Hippocampal formation (tissue), 2 donors: ENCODE measurements around the gene BCAN.

Experiments used
- DNase-seq, 2 donors: peaks; one replicate each; lab custom pipeline; 2025; lab: John Stamatoyannopoulos, UW

BCAN gene

DNA sequence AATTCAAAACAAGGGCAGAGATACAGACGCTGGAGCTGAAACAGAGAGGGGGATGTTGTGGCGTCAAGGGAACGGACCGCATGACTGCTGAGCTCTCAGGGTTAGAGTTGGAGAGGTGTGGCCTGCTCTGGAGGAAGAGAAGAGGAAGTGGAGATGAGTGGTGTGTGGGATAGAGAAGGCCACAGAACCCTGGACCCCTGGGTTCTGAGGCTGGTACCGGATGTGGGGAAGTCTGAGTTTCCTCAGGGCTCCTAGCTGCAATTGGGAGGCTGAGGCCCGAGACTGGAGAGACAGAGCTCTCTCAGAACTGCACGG lies 1.8 kb downstream of the BCAN start:
- no peak for DNase-seq

DNA sequence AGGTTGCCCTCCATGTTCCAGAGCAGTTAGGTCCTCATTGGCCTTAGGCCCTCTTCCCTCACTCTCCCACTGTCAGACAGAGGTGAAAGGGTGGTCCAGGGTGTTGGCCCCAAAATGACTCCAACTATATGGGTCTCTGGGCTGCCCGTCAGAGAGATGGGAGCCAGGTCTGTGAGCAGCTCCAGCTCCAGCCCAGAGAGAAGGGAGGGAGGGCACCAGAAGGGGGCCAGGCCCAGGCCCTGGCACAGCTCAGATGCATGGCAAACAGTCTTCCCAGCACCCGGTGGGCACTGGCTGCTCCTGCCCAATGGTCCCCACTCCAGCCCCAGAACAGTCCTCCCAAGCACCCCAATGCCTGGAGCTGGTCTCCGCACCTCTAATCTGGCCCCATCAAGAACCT lies 2.2 kb downstream of the BCAN start:
- no peak for DNase-seq

DNA sequence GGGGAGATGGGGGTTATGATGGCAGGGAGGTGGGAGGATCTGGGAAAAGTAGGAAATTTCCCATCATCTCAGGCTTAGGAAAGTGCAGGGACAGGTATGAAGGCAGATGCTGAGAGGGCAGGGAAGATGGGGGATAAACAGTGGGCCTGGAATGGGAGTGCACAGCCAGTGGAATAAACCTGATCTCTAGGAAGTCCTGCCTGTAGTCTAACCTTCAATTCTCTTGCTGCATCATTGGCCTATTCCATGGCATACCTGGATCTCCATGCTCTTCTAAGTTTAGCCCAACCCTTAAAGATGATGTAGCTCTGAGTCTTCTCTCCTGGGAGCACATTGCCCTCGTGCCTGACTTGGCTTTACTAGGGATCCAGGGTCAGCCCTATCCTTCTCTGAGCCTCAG lies 2.7 kb downstream of the BCAN start:
- no peak for DNase-seq

DNA sequence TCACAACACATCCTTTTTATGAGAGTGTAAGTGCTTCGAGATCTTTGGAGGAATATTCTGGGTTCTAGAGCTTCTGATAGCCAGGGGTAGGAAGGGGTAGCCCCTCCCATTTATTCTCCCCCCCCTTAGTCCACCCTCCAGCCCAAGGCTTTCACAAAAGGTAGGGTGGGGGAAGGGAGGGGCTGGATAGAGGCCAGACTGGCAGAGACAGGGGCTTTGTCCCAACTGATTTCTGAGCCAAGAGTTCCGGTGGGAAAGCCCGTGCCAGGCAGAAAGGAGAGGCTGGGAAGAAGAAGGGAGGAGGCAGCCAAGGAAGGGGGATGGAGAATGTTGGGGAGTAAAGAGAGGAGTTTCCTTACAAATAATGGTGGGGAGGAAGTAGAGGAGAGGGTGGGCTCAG lies 3.1 kb downstream of the BCAN start:
- DNase-seq, result peak in 1 of 2 donors; percentile 31

DNA sequence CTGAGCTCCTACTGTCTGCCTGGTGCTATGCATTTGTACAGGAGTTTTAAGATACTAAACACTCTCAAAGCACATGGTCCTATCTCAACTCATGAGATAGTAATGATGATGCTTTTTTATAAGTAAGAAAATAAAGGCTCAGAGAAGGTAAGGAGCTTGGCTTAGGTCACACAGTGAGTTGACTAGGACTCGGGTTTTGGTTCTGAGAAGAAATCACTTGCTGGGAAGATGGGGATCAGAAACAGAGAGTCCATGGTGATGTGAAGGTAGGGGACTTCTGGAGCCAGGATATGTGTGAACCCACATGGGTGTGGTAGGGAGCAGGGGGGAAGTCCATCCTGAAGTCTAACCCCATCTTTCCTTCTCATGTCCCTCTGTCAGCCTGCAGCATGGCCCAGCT lies 3.7 kb downstream of the BCAN start:
- no peak for DNase-seq

DNA sequence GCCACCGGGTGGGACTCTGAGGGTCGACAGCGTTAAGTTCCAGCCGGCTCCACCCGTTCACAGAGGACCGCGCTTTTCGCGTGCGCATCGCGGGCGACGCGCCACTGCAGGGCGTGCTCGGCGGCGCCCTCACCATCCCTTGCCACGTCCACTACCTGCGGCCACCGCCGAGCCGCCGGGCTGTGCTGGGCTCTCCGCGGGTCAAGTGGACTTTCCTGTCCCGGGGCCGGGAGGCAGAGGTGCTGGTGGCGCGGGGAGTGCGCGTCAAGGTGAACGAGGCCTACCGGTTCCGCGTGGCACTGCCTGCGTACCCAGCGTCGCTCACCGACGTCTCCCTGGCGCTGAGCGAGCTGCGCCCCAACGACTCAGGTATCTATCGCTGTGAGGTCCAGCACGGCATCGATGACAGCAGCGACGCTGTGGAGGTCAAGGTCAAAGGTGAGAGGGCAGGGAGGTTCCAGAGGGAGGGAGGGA lies 4.9 kb downstream of the BCAN start:
- no peak for DNase-seq

DNA sequence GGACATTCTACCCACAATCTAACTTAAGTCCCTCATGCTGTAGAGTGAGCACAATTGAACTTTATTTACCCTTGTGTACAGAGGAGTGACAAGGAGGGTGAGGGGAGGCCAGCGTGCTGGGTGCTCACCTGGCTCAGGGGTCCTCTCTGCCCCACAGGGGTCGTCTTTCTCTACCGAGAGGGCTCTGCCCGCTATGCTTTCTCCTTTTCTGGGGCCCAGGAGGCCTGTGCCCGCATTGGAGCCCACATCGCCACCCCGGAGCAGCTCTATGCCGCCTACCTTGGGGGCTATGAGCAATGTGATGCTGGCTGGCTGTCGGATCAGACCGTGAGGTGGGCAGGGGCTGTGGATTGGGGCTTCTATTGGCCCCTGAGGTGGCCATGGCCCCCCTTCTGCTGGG lies 5.4 kb downstream of the BCAN start:
- no peak for DNase-seq

DNA sequence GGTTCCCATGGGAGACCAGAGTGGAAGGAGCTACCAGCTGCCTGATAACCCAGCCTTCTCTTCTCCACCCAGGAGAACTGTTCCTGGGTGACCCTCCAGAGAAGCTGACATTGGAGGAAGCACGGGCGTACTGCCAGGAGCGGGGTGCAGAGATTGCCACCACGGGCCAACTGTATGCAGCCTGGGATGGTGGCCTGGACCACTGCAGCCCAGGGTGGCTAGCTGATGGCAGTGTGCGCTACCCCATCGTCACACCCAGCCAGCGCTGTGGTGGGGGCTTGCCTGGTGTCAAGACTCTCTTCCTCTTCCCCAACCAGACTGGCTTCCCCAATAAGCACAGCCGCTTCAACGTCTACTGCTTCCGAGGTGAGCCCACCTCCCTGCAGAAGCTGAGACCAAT lies 6.6 kb downstream of the BCAN start:
- no peak for DNase-seq

DNA sequence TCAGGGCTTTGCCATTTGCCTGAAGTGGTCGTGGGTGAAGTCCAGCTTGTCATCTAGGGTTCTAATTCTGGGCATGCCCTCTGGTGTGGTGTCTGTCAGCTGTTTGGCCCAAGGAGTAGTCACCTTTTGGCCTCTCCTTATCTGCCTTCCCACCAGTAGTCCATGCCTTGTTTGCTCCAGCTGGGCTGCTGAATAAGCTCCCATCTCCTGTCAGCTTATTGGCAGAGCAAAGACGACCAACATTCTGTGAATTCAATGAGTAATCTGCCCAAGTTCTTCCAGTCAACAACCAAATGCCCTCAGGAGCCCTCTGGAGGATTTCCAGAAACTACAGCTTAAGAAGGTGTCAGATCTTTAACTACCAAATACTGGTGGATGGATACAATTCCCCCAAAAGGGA lies 7.0 kb downstream of the BCAN start:
- DNase-seq, result no peak

DNA sequence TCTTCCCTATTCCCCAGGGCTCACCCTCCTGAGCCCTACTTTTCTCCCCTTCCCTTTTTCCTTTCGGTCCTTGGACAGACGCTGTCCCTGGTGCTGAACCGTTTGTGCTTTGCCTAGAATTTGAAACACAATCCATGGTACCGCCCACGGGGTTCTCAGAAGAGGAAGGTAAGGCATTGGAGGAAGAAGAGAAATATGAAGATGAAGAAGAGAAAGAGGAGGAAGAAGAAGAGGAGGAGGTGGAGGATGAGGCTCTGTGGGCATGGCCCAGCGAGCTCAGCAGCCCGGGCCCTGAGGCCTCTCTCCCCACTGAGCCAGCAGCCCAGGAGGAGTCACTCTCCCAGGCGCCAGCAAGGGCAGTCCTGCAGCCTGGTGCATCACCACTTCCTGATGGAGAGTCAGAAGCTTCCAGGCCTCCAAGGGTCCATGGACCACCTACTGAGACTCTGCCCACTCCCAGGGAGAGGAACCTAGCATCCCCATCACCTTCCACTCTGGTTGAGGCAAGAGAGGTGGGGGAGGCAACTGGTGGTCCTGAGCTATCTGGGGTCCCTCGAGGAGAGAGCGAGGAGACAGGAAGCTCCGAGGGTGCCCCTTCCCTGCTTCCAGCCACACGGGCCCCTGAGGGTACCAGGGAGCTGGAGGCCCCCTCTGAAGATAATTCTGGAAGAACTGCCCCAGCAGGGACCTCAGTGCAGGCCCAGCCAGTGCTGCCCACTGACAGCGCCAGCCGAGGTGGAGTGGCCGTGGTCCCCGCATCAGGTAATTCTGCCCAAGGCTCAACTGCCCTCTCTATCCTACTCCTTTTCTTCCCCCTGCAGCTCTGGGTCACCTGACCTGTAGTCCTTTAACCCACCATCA lies 10.4 kb downstream of the BCAN start:
- DNase-seq, result no peak

DNA sequence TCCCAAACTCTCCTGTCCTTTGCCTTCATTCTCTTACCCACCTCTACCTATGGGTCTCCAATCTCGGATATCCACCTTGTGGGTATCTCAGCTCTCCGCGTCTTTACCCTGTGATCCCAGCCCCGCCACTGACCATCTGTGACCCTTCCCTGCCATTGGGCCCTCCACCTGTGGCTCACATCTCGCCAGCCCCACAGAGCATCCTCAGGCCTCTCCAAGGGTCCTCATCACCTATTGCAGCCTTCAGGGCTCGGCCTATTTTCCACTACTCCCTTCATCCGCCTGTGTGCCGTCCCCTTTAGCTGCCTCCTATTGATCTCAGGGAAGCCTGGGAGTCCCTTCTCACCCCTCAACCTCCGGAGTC lies 11.1 kb downstream of the BCAN start:
- DNase-seq, result no peak

DNA sequence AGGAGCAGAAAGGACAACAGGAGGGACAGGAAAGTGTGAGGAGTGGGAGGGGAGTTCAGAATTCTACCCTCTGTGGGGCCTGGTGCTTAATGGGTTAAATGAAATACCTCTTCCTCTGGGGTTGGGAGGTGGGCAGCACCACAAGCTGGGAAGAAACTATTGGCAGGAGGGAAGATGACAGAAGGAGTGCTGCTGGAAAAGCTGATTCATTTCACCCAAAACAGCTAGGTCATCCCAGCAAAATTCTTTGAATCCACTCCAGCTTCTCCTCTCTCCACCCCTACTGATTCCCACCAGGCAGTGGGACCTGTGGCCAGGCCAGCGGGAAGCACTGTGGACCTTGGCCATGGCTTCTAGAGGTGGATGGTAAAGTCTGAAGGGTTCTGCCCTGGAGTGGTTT lies 12.8 kb downstream of the BCAN start:
- DNase-seq, result no peak

DNA sequence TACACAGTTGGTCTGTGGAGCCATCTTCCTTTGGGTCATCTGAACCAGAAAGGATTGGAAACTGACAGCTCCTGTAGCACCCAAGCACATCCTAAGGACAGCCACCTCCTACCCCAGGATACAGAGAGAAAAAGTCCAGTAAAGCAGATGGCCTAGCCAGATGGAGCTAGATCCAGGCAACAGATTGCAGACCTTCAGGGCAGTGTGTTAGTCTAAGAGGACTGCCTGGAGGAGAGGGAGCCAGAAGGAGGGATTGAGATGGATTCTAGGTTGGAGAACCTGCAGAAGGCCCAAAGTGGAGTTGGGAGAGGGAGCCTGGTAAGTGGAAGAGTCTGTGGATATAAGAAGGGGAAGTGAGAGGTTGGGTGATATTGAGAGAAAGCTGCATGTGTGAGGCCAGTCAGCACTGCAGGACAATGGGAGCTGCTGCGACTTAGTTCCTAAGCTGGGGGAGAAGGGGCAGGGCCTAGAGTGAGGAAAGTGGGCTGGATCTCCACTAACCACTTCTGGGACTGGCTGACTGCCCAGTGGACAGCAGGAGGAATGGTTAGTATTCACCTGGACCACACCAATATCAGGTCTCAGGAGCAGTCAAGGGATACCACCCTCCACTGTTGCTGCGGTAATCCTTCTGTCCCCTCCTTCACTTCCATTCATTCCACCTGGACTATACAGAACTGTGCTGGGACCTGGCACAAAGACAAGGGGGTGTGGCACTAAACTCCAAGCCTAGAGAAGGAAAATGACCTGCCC lies 13.4 kb downstream of the BCAN start:
- DNase-seq, result no peak

DNA sequence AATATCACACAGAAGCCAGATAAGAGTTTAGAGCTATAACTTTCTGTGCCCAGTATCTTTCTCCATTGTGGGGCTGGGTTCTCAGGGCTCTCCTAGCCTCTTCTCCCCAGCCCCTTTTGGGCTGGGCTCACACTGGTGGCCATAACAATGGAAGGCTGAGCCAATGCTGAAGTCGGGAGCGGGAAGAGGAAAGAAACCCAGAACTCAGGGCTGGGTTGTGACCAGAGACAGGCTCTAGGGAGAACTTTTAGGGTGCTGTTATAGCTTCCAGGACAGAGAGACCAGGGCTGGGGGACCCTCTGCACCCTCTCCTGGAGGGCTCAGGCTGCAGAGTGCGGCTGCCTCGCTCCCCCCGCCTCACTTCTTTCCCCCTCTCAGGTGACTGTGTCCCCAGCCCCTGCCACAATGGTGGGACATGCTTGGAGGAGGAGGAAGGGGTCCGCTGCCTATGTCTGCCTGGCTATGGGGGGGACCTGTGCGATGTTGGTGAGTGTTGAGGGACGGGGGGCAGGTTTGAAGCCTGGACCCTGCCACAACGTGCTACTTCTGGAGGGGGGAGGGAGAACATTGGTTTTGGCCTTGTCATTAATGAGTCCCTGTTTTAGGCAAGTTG lies 14.1 kb downstream of the BCAN start:
- no peak for DNase-seq

DNA sequence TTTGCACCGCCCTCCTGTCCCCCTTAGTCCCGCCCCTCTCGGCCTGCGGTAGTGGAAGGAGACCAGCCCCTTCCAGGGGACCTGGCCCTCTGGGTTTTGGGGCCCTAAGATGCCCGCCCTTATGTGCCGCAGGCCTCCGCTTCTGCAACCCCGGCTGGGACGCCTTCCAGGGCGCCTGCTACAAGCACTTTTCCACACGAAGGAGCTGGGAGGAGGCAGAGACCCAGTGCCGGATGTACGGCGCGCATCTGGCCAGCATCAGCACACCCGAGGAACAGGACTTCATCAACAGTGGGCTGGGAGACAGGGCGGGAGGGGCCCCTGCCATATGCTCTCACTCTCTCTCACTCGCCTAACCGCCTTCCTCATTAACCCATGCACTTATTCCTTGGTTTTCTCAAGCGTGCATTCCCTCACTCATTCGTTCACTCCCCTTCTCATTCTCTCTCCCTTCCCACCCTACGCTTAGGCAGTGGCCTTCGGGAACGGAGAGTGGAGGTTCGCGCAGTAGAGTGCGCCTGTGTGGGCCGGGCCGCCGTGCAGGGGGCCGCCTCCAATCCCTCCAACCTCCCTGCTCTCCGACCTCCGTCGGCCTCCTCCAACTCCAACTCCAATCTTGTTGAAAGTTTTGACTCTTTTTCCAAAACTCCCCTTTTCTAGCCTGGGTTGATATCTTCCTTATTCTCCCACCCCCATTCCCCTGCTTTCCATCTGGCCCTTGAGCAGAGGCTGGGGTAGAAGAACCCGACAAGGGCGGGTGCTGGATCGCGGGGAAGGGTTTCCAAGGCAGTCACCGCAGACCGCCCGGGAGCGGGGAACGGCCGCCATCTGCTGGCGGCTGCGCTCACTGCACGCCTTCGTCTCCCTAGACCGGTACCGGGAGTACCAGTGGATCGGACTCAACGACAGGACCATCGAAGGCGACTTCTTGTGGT lies 15.2 kb downstream of the BCAN start:
- peak; percentile 65 to 66 for DNase-seq

DNA sequence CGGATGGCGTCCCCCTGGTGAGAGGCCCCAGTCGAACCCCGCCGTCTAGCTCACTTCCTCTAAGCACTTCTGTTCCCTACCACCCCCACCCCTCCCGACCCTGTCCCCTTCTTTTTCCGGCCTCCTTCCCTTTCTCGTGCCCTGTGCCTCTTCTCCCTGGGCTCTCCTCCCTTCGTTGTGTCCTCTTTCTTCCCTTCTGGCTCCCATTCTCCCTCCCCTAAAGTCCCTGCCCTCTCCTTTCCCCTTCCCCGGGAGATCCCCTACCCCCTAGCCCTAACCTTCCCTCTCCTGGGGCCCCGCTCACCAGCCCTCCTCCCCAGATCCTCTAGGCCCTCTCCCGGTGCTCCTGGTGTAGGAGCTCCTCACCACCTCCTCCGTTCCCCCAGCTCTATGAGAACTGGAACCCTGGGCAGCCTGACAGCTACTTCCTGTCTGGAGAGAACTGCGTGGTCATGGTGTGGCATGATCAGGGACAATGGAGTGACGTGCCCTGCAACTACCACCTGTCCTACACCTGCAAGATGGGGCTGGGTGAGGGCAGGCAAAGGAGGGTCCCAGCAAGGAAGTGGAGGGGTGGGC lies 15.9 kb downstream of the BCAN start:
- no peak for DNase-seq

DNA sequence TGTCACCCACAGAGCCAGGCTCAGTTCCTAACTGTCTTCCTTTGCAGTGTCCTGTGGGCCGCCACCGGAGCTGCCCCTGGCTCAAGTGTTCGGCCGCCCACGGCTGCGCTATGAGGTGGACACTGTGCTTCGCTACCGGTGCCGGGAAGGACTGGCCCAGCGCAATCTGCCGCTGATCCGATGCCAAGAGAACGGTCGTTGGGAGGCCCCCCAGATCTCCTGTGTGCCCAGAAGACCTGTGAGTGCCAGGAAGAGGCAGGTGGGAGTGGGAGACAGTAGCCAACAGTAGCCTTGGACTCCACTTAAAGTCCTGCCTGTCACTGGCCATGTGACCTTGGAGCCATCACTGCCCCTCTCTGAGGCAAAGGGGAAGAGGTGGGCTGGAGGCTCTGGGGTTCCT lies 16.6 kb downstream of the BCAN start:
- DNase-seq, result no peak

DNA sequence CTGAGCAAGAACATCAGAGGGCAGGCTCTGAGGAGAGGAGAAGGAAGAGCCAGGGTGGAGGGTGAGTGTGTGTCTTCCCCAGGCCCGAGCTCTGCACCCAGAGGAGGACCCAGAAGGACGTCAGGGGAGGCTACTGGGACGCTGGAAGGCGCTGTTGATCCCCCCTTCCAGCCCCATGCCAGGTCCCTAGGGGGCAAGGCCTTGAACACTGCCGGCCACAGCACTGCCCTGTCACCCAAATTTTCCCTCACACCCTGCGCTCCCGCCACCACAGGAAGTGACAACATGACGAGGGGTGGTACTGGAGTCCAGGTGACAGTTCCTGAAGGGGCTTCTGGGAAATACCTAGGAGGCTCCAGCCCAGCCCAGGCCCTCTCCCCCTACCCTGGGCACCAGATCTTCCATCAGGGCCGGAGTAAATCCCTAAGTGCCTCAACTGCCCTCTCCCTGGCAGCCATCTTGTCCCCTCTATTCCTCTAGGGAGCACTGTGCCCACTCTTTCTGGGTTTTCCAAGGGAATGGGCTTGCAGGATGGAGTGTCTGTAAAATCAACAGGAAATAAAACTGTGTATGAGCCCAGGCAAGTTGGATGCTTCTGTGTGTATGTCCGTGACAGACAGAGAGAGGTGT lies 17.1 kb downstream of the BCAN start:
- no peak for DNase-seq

DNA sequence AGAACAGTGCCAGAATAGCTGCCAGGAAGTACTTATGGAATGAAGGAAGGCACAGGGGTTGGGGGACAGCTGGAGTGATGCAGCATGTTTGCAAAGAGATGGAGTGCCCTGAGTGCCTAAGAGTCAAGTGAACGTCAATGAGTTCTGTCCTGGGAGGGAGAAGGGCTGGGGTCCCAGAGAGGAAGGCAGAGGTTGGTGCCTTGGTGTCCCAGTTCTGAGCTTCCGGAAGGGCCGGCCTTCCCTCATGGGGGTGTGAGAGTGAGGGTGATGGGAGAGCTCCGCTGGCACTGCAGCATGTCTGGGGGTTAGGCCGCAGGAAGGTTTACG lies 17.7 kb downstream of the BCAN start:
- no peak for DNase-seq

DNA sequence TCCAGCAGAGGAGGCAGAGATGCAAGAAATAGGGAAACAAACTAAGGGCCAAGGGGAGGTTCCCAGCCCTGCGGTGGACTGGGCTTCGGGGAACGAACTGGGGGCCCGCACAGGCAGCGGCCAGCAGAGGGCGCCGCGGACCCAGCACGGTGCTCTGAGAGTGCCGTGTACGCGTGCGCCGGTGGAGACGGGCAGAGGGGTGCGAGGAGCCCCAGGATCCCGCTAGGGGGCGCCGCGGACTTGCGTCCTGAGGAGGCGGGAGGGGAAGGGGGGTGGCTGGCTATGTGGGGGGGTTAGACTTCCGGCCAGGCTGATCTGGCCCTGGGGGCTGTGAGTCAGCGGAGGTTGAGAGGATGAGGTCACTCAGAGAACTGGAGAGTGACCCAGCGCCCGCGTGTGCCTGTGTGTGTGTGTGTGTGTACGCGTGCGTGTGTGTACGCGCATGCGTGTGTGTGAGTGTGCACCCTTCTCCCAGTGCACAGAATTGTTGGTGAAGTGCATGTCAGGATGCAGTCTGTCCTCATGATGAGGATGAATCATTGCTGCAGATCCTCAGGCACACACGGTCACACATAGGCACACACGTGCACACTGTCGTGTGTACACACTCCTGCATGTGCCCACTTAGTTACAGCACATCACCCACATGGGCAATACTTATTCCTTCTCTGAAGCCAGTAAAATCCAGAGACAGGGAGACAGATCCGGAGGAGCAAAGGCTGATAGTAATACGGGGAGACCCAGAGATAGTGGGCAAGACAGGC lies 18.3 kb downstream of the BCAN start:
- DNase-seq, result peak; percentile 77 to 90

DNA sequence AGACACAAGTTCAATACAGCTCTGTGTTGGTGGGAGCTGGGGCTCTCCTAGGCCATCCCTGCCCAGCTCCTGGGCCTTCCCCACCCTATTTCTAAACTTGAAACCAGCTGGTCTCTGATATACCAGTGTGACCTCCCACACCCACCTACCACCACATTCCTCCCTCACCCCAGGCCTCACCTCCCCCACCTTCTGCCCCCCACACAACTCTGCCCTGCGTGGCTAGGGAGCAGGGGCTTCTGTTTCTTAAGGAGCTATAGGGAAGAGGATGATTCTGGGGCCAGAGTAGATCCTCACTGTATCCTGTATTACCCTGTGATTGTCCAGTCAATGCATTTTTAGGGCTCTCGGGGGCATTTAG lies 18.8 kb downstream of the BCAN start:
- no peak for DNase-seq
